ENCODE results near the gene RAB6A.
"Not testable (repeated sequence)": the region's sequence is repeated elsewhere in the genome, so short reads cannot be mapped to it uniquely, and the experiment has no call there.

RAB6A gene

GRCh38 chr11:73760679-73761402, at the start of gene RAB6A:
TSS of gene RAB6A (minus strand) at chr11:73761074. CDS start at chr11:73760635, 439 bp downstream.
- DNase-seq (ENCODE audit: low spot score) = peak; percentile 100

DNA sequence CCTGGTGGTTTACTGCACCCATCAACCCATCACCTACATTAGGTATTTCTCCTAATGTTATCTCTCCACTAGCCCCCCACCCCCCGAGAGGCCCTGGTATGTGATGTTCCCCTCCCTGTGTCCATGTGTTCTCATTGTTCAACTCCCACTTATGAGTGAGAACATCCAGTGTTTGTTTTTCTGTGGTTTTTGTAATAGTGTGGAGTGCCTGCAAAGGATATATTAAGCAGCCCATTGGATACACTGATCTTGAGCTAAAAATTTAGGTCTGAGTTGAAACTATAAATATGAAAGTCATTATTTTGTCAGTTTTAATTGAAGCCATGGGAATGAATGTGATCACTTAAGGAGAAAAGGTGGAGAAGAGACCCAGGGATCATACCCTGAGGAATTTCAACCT, 49.8 kb upstream of the RAB6A start:
- no peak for DNase-seq (ENCODE audit: low spot score)

DNA sequence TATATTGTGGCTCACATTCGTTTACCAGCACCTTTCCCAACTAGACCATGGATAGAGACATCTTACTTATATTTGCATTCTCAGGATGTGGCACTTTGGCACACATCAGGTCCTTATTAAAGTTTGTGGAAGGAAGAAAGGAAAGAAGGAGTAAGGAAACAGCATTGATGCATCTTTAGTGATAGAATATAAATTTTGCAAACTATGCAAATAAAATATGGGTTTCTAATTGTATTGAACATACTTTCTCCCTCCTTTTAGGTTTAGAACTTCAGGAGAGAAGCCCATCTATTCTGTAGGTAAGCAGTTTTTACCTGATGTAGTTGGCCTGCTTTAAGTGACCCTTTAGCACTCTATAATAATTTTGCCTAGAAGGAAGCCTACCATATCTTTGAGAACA, 47.2 kb upstream of the RAB6A start:
- DNase-seq (ENCODE audit: low spot score) = no peak

DNA sequence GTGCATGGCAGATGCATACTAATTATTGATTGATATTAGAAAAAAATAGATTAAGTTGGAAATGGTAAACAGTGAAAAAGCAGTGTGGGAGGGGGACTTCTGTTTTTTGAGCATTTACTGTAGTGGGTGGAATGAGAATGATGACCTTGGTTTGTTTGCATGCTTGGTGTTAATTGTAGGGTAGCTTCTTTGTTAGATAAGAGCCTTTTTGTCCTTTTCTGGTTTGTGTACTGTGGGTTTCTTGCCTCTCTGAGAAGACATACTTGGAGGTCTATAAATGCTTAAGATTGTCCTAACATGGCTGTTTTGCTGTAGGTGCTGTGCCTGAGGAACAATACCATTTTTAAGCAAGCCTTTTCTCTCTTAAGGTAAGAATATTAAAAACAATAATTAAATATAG, 43.8 kb upstream of the RAB6A start:
- no peak for DNase-seq (ENCODE audit: low spot score)

DNA sequence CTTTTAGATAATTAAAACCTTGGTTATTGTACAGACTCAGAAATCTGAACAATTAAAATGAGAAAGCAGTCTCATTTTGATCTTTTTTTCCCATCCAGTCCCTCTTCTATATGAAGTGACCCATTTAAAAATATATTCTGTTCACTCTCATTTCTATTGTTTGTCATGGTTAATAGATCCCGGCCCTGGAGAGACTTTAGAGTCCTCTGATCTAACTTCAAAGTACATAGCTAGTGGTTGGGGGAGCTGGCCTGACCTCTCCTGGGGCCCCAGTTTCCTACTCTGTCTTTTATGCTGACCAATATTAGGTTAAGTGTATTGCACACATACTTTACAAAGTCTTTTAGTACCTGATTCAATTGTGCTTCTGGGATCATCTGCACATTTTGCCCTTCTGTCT, 40.3 kb upstream of the RAB6A start:
- no peak for DNase-seq (ENCODE audit: low spot score)

GRCh38 chr11:73800276-73800806, 39.5 kb upstream of the RAB6A start:
- no peak for DNase-seq (ENCODE audit: low spot score)

GRCh38 chr11:73797457-73797856, 36.6 kb upstream of the RAB6A start:
- DNase-seq (ENCODE audit: low spot score) = no peak

DNA sequence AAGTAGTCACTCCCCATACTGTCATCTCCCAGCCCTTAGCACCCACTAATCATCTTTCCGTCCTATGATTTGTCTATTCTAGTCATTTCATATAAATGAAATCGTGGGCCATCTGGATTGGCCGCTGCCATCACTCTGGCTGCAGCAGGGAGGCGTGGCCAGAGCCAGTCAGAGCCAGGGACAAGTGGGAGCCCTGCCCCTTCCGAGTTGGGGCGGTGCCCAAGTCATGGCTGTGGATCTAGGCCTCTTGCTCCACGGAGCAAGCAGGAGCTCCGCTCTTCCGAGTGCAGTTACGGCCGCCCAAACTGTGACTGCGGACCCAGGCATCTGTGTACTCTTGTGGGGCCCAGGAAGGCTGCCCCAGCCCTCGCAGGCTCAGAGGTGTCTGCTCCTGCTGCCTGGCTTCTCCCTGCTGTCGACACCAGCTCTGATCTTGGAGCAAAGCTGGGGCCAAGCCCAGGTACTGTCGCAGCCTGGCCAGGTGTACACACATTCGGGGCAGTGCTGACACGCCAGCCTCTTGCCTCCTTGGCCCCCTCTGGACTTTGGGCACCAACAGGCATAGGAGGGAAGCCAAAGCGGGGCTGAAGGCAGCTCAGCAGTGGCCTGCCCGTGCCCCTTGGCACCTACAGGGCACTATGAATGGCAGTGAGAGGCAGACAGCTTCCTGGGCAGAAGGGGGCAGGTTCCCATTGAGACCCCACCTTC, 35.2 kb upstream of the RAB6A start:
- no peak for DNase-seq (ENCODE audit: low spot score)

DNA sequence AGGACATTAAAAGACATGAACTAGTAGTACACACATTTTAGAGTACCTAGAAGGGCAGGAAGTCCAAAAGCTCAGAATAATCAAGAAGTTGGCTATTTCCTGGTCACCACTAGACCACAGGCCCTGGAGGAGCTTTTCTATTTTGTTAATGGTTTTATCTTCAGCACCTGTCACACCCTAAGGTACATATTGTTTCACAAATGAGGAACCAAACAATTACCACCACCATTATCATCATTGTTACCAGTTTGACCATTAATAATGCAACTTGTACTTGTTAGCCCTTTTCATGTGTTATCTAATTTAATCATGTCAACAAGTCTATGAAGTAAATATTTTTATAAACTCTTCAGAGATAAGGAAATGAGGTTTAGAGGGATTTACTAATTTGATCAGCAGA, 31.7 kb upstream of the RAB6A start:
- no peak for DNase-seq (ENCODE audit: low spot score)

DNA sequence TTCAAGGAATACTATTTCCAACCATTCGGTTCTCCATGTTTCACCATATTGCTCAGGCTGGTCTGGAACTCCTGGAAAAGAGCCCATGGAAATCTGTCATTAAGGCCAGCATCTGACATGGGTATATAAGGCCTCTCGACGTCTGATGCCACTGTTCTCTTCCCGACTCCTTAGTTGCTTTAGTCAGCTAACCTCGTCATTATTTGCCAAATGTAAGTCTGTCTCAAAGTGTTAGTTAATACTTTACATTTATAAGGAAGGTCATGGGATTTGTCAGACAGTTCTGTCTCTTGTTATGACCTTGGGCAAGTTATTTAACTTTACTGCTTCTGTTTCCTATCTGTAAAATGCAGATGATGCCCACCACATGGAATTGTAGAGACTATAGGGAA, 28.4 kb upstream of the RAB6A start:
- DNase-seq (ENCODE audit: low spot score) = no peak

DNA sequence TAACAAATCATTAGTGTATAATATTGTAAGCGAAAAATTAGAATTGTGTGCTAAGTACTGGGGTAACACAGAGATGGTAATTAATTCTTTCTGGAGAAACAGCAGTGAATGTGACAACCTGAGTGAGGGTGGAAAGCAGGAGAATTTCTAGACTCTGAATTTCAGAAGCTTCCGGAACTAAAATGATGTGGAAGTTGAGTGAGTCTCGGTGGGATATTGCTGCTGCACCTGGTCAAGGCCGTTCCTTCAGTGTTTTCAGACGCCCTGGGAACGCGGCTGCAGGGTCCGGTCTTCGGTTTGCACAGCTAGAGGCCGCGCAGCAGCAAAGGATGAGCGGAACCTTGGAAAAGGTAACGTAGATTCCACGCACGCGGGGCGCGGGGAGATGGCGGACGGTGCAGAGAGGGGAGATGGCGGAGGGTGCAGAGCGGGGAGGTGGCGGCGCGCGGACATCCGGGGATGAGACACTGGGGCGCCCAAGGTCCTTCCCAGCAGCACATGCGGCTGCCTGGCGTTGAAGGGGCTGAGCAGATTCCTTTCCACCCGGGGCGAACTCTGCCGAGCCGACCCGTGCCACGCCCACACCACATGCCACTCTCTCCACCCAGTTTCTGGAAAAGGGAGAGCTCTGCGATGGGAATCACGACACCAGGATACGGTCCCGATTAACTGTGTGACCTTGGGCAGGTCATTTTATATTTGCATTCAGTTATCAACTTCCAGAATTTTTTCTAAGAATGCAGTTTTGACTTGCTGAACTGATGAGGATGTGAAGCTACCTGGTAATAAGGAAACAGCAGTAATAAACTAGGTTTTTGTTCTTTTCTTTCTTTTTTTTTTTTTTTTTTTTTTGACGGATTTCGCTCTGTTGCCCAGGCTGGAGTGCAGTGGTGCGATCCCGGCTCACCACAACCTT, 27.0 kb upstream of the RAB6A start, which contains the start of gene MRPL48:
Gene MRPL48, plus strand, starts transcription at position 232 of the 916 bp plus-strand sequence. Its CDS starts 98 bp downstream, at position 330.
- DNase-seq (ENCODE audit: low spot score) = peak; percentile 85

DNA sequence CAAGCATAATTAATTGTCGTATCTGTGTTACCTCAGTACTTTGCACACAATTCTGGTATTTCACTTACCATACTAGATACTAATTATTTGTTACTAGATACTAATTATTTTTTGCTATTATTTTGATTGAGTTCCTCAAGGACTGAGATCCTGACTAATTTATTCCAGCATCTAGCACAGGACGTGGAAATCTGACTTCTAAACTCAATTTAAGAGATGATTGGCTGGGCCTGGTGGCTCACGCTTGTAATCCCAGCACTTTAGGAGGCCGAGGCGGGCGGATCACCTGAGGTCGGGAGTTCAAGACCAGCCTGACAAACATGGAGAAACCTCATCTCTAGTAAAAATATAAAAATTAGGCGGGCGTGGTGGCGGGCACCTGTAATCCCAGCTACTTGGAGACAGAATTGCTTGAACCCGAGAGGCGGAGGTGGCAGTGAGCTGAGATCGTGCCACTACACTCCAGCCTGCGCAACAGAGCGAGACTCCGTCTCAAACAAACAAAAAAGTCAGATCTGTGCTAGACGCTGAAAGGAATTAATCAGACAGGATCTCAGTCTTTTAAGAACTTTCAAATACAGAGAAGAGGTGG, 26.3 kb upstream of the RAB6A start:
- no peak for DNase-seq (ENCODE audit: low spot score)

GRCh38 chr11:73785467-73785866, 24.6 kb upstream of the RAB6A start:
- DNase-seq (ENCODE audit: low spot score) = not testable (repeated sequence)

DNA sequence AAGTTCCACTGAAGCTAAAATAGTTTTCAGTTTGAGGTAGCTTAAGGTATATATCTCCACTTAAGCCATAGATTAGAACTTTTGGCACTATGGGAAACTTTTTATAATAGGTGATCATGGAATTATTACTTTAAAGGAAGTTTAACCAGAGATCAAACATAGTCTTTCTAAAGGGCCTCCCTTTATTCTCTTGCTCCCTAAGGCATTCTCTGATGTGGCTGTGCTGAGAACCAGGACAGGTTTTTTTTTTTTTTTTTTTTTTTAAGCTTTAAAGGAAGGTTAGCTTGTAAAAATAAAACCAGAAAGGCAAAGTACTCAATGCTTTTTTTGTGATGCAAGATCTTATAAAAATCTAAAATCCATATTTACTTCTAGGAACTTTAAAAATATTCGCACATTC, 23.9 kb upstream of the RAB6A start:
- no peak for DNase-seq (ENCODE audit: low spot score)

GRCh38 chr11:73784080-73784634, 23.3 kb upstream of the RAB6A start:
- no peak for DNase-seq (ENCODE audit: low spot score)

- DNase-seq (ENCODE audit: low spot score) = no peak
Measured at GRCh38 chr11:73783483-73784020, 22.7 kb upstream of the RAB6A start.

GRCh38 chr11:73781303-73781702, 20.4 kb upstream of the RAB6A start:
- DNase-seq (ENCODE audit: low spot score) = no peak

DNA sequence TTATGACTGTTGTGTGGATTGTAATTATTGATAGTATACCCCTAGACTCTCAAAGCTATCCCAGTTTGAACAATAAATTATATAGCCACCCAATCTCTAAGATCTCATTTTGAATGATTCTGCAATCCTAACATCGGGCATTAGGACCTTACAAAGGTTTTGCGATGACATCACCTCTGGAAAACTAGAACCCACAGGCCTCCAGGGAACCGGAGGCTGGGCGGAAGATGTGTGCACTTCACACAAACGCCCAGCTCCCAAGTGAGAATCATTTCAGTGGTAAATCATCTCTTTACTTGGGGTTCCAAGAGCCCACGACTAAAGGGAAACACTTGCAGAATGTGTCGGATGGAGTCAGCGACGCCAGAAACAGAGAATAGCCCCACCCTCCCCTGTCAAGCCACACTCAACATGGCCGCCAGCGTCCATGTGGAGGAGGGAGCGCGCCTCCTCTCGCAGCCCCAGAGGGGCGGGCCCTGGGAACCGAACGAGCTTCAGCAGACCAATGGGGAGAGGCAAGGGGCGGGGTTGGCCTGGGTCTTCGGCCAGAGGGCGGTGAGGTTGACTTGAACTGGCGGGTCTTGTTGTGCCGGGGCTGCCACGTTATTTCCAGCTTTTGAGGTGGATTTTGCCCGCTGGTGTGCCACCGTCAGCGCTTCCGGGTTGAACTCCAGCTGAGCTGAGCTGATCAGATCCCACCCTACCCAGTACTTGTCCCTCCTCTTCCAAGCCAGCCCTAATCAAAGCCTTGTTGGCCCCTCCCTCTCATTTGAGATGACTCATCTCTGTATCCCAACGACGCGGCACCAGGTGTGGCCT, 18.4 kb upstream of the RAB6A start:
- peak; percentile 97 for DNase-seq (ENCODE audit: low spot score)

DNA sequence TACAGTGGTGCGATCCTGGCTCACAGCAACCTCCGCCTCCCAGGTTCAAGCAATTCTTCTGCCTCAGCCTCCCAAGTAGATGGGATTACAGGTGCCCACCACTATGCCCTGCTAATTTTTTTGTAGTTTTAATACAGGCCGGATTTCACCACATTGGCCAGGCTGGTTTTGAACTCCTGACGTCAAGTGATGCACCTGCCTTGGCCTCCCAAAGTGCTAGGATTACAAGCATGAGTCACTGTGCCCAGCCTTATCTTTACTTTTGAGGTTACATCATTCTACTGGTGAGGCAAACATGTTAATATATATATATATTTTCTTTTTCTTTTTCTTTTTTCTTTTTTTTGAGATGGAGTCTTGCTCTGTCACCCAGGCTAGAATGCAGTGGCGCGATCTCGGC, 9.9 kb upstream of the RAB6A start:
- not testable (repeated sequence) for DNase-seq (ENCODE audit: low spot score)

- DNase-seq (ENCODE audit: low spot score) = no peak
Measured at GRCh38 chr11:73766763-73767162, 5.9 kb upstream of the RAB6A start.

Measured in hematopoietic multipotent progenitor cell treated with erythropoietin and hydrocortisone succinate and interleukin-3 and kit ligand, for 17 days (in vitro differentiated cells).